ENCODE data around the gene KIAA0825. TPM values are rescaled to one million over a fixed set of nuclear protein-coding genes. Genes with fewer than 3 reads are reported as not detected.

The KIAA0825 gene
- polyA plus RNA-seq, 1 donor from 2014 or later, result 5.1 TPM

- Histone ChIP-seq H2AFZ (ENCODE audit: low read depth, low read length) (no peak overlapping the region), H3F3A (ENCODE audit: insufficient read depth, low read length, poor library complexity, severe bottlenecking) (no peaks in the 10 kb centered on the region), H4K20me1 (ENCODE audit: insufficient read depth) (no peaks in the 10 kb centered on the region), H3K9me3 (ENCODE audit: low read length) (no peaks in the 10 kb centered on the region), H3K27me3 (ENCODE audit: insufficient read depth, low read depth, low read length) (no peaks in the 10 kb centered on the region), H3K36me3 (ENCODE audit: insufficient read depth, low read length) (no peaks in the 10 kb centered on the region), H3K9ac (ENCODE audit: low read length) (no peak overlapping the region), H3K4me3 (ENCODE audit: low read length) (no peak overlapping the region), H3K27ac (ENCODE audit: low read length) (no peak overlapping the region), H3K79me2 (replicated peaks; ENCODE audit: insufficient read depth, low read length) (no peaks in the 10 kb centered on the region), H3K9me2 (ENCODE audit: insufficient read depth, low read length) (no peaks in the 10 kb centered on the region), H3K4me2 (ENCODE audit: low read length) (no peak overlapping the region)
- TF ChIP-seq TAF1 (IDR thresholded peaks at IDR 0.05; ENCODE audit: low read depth) (no peak), RAD21 (conservative IDR thresholded peaks at IDR 0.05) (no peak), MXI1 (conservative IDR thresholded peaks at IDR 0.05; ENCODE audit: poor library complexity, severe bottlenecking) (no peak), REST (IDR thresholded peaks at IDR 0.05; ENCODE audit: borderline replicate concordance) (no peak), POLR2AphosphoS5 (IDR thresholded peaks at IDR 0.05) (no peak), CTCF (IDR thresholded peaks at IDR 0.05; ENCODE audit: poor library complexity, severe bottlenecking) (no peak), SMC3 (conservative IDR thresholded peaks at IDR 0.05; ENCODE audit: poor library complexity) (no peak), EZH2 (IDR thresholded peaks at IDR 0.05; ENCODE audit: borderline replicate concordance, insufficient read depth, low read length, poor library complexity, severe bottlenecking) (no peak), EP300 (conservative IDR thresholded peaks at IDR 0.05; ENCODE audit: poor library complexity, severe bottlenecking) (no peak)
Observed at GRCh38 chr5:94376672-94377345, 241.6 kb downstream of the KIAA0825 start.

- Histone ChIP-seq H3K36me3 (ENCODE audit: insufficient read depth, low read length) (no peaks in the 10 kb centered on the region), H4K20me1 (ENCODE audit: insufficient read depth) (no peaks in the 10 kb centered on the region), H3K27me3 (ENCODE audit: insufficient read depth, low read depth, low read length) (no peaks in the 10 kb centered on the region), H3K9me2 (ENCODE audit: insufficient read depth, low read length) (no peaks in the 10 kb centered on the region), H3K79me2 (replicated peaks; ENCODE audit: insufficient read depth, low read length) (no peaks in the 10 kb centered on the region), H3K27ac (ENCODE audit: low read length) (no peak overlapping the region), H3K4me2 (ENCODE audit: low read length) (no peak overlapping the region), H3K9ac (ENCODE audit: low read length) (no peak overlapping the region), H3K9me3 (ENCODE audit: low read length) (no peaks in the 10 kb centered on the region), H3F3A (ENCODE audit: insufficient read depth, low read length, poor library complexity, severe bottlenecking) (no peaks in the 10 kb centered on the region), H3K4me3 (ENCODE audit: low read length) (no peak overlapping the region), H2AFZ (ENCODE audit: low read depth, low read length) (no peak overlapping the region)
- no peak for TF ChIP-seq CTCF (IDR thresholded peaks at IDR 0.05; ENCODE audit: poor library complexity, severe bottlenecking)
- no peak for TF ChIP-seq EP300 (conservative IDR thresholded peaks at IDR 0.05; ENCODE audit: poor library complexity, severe bottlenecking)
Observed at GRCh38 chr5:94375801-94376200, 242.6 kb downstream of the KIAA0825 start.
